GM13977 (cell line): ENCODE measurements around the gene SYT1.

Source experiments
- DNase-seq: peaks from one replicate; pipeline ENCODE4 v3.0.0; 2012; ENCODE audit warnings: low spot score
- CTCF ChIP-seq: IDR thresholded peaks from 2 replicates; pipeline ENCODE4 v1.5.1; 2012; ENCODE audit warnings: mild to moderate bottlenecking, control low read depth; ENCODE audit not compliant: insufficient read depth; ENCODE audit errors: extremely low read depth, missing control alignments
- in situ Hi-C: fragments of 300-500 bp; cut with MboI; formaldehyde crosslinking; loops from one replicate; pipeline ENCODE4 v1.12.0; 2022; ENCODE audit warnings: low sequenced_read_pairs, low pct_unique_long_range_greater_than_20kb, mixed read lengths, inconsistent platforms; ENCODE audit not compliant: unreplicated experiment

SYT1 gene

DNA sequence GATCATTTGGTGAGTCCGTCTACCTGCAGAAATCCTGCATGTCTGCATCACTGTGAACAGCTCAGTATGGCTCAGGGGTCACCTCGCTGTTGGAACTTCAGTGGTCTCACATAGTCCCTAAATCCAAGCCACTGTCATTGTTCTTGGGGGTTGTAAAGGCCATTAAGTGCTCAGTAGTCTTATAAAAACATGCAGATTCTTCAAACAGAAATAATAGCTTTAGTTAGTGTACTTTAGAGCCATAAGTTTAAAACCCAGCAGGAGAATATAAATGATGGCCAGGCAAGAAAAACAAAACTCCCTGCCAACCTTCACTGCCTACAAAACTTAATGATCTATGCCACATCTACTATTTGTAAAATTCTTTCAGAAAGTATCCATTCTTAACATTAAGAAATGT is 396.3 kb downstream of the SYT1 start:
- TF ChIP-seq CTCF = no peak
- in situ Hi-C loops = no loop called here
- DNase-seq = no peak

DNA sequence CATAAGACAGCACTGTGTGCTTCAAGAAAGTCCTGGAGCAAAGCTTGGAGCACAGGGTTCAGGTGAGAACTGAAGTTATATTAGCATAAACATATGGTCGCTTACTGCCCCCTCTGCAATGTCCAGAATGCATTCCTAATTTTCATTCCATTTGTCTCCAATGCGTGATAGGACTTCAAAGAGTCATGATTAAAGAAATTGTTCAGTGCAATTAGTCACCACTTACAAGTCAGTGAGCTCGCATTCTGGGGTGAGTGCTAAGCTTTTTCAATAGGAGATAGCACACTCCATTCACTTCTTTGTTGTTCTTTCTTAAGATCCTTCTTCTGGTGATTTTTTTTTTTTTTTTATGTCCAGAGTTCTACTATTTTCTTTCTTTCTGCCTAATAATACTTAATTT is 398.4 kb downstream of the SYT1 start:
- in situ Hi-C loops = no loop called here
- TF ChIP-seq CTCF = no peak
- no peak for DNase-seq

GRCh38 chr12:79266343-79267144 is 402.0 kb downstream of the SYT1 start:
- DNase-seq = no peak
- no peak for TF ChIP-seq CTCF
- in situ Hi-C loops = no loop called here

DNA sequence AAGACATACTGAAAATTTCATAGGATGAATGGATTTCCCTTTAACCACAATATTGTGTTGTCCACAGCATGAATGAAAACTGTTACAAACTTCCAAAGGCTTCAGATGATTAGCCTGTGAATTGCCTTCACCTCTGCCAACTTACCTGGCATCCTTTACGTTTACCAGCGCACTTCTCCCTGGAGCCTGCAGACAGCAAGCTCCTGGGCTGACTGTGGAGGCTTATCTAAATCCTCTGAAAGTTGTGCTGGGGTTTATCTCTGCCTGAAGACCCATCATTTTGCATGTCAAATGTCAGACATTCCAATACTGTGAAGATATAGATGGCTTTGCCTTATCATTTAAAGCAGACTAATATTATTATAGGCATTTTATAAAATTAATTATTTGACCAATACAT is 403.0 kb downstream of the SYT1 start:
- TF ChIP-seq CTCF = no peak
- in situ Hi-C loops = no loop called here
- no peak for DNase-seq

DNA sequence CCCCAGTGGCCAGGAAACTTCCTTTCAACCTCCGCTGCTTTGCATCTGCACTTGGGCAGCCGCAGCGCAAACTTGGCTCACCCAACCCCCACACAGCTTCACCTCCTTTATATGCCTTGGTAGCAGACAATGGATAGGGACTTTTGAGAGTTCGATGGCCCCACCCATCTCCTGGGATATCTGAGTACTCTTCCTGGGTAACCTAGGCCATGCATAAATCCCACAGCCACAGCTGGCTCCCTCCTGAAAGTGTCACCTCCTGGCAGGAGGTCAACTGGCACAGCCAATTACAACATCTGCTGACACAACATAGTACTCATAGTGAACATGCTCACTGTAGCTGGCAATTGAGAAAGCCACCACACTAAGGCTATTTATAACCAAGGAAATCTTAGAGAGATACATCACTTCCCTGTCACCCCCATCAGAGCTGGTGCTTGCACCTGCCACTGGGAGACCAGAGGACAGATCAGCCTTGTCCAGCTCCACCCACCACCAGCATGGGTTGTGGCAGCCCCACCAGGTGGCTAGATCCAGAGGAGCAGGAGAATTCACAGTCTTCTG is 410.0 kb downstream of the SYT1 start:
- TF ChIP-seq CTCF = no peak
- no peak for DNase-seq
- in situ Hi-C loops = no loop called here

- TF ChIP-seq CTCF = no peak
- in situ Hi-C loops = no loop called here
- no peak for DNase-seq
Measured at GRCh38 chr12:79275631-79276030, 411.1 kb downstream of the SYT1 start.
